Measurements from ENCODE around the gene NOC2L. TPM values are rescaled to one million over a fixed set of nuclear protein-coding genes. Genes with fewer than 3 reads are reported as not detected.

Gene NOC2L
- 10 to 100 TPM; 38.3 to 52.5 (median 42.6) TPM for total RNA-seq
- 10 to 100 TPM; 62.5 to 64.8 TPM for polyA plus RNA-seq
- long read RNA-seq, donor 1, transcript NOC2L-201 (19 exons, 2,790 nt), result major isoform, 105 of 270 reads
- long read RNA-seq, donor 1, partial matches to known transcripts, result 28 of 270 reads
- long read RNA-seq, donor 1, other reads (novel, unspliced or antisense), result 136 of 270 reads
- long read RNA-seq, donor 2, transcript NOC2L-201 (19 exons, 2,790 nt), result major isoform, 122 of 271 reads
- long read RNA-seq, donor 2, partial matches to known transcripts, result 18 of 271 reads
- long read RNA-seq, donor 2, other reads (novel, unspliced or antisense), result 131 of 271 reads
- long read RNA-seq, donor 3, transcript NOC2L-201 (19 exons, 2,790 nt), result major isoform, 181 of 388 reads
- long read RNA-seq, donor 3, partial matches to known transcripts, result 32 of 388 reads
- long read RNA-seq, donor 3, other reads (novel, unspliced or antisense), result 174 of 388 reads

GRCh38 chr1:958823-959730, at the start of gene NOC2L:
Gene NOC2L, minus strand, starts transcription at chr1:959256. Its CDS starts 16 bp downstream, at chr1:959240.
- peaks cover 0 to 4% (median 0%) of the 10 kb centered on the region in 7 donors for H3K27me3 ChIP-seq
- WGBS, 2 donors, result 7 to 8% methylated on average over 89 to 101 of the region's 101 CpGs
- intact Hi-C loops (cut with DNase I), result loop anchor here in 3 of 10 donors (5.0 to 10.0 kb wide), 2 partner anchors 52 to 54 kb away; no protein-coding TSS in a partner anchor
- peak; percentile 93 to 96 for DNase-seq
- peaks cover 12 to 33% (median 23%) of the 10 kb centered on the region in 9 donors for H3K4me1 ChIP-seq
- TF ChIP-seq CTCF (IDR thresholded peaks at IDR 0.05), result peak in 1 of 9 donors; percentile 6
- H3K4me3 ChIP-seq, result peak within 1 kb of the TSS; percentile 79 to 100 (median 97)
- H3K9me3 ChIP-seq, result no peaks in the 10 kb centered on the region
- ATAC-seq, result peak; percentile 89 to 97 (median 96)
- H3K36me3 ChIP-seq, result peaks cover 0 to 41% (median 14%) of the 10 kb centered on the region in 9 donors
- peak within 1 kb of the TSS in 9 of 10 donors; percentile 59 to 86 (median 69) for H3K27ac ChIP-seq

DNA sequence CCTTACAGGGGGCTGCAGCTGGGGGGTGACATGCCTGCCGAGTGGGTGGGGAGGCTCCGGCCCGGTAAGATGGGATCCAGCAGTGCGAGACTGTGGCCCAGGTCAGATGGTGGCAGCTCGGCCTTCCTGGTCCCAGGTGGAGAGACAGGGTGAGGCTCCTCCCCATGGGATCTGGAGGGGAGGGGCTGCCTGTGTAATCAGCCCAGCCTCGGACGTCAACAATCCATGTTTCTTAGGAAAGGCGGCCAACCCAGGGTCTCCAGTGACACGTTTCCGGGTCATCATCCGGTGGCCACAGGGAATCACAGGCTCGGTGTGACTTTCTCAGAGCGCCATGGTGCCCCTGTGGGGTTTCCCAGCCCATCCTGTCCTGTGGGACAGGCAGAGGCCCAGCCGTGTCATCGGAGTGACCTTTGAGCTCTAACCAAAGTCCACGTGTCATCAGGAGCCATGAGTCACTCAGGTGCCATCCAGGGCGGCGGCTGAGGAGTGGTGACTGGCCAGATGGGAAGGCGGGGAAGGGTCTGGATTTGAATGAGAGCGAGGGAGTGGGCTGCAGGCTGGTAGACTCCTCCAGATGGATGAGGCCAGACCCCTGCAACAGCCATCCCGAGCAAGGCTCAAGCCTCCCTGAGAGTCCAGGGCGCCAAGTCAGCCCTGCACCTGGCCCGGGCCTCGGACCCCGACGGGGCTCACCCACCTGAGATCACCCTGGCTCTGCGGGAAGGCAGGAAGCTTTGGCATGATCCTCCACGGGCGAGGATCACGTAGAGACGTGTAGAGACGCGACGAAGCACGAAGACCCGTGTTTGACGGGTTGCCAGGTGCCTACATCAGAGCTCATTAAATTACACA, 47.5 kb upstream of the NOC2L start:
- peak overlapping the region in 1 of 10 donors; percentile 9 for H3K27ac ChIP-seq
- no peaks in the 10 kb centered on the region for H3K9me3 ChIP-seq
- TF ChIP-seq CTCF (IDR thresholded peaks at IDR 0.05), result no peak
- peaks cover 0 to 44% (median 0%) of the 10 kb centered on the region in 7 donors for H3K27me3 ChIP-seq
- no peak for ATAC-seq
- DNase-seq, result peak in 1 of 2 donors; percentile 6
- H3K4me3 ChIP-seq, result no peak overlapping the region
- H3K36me3 ChIP-seq, result peaks cover 0 to 9% (median 0%) of the 10 kb centered on the region in 9 donors
- H3K4me1 ChIP-seq, result peaks cover 14 to 42% (median 22%) of the 10 kb centered on the region in 9 donors
- WGBS, 2 donors, result 81 to 85% methylated on average over 37 of the region's 37 CpGs
- intact Hi-C loops (cut with DNase I), result no loop called here

DNA sequence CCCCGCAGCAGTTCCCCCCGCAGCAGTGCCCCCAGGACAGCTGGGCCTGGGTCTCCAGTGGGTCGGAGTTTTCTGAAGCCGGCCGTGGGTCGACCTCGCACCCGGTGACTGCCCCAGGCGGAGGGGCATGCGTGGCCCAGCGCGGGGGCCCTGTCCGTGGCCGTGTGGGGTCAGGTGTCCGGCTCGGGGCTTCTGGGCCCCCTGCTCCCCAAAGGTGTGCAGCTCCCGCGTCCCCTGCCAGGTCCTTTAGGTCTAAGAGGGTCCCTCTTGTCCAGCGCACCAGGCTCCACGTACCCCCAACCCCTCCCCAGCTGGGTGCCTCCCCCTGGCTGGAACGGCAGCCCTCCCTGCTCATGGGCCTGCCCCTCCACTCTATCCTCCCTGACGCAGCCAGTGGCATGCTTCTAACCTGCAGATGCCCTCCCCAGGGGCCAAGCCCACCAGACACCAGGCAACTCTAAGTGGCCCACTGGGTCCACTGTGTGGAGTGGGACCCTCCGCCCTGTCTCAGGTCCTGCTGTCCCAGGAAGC, 46.8 kb upstream of the NOC2L start:
- H3K4me1 ChIP-seq, result peaks cover 14 to 49% (median 28%) of the 10 kb centered on the region in 9 donors
- H3K27ac ChIP-seq, result peak overlapping the region in 3 of 10 donors; percentile 49 to 72 (median 60)
- H3K27me3 ChIP-seq, result peaks cover 0 to 51% (median 0%) of the 10 kb centered on the region in 7 donors
- peak in 1 of 2 donors; percentile 4 for DNase-seq
- H3K9me3 ChIP-seq, result no peaks in the 10 kb centered on the region
- WGBS, 2 donors, result 45 to 53% methylated on average over 22 to 23 of the region's 23 CpGs
- TF ChIP-seq CTCF (IDR thresholded peaks at IDR 0.05), result no peak
- ATAC-seq, result peak in 2 of 8 donors; percentile 1 to 3
- H3K36me3 ChIP-seq, result peaks cover 0 to 9% (median 0%) of the 10 kb centered on the region in 9 donors
- intact Hi-C loops (cut with DNase I), result no loop called here
- H3K4me3 ChIP-seq, result no peak overlapping the region
